Endothelial cell of umbilical vein (primary cell): ENCODE results near the gene ZBTB20. TPM values are rescaled to one million over a fixed set of nuclear protein-coding genes. Genes with fewer than 3 reads are reported as not detected.

ENCODE experiments used
- BruUV-seq: library from RNA; stranded (reverse); fragments of 400-500 nt; replicated peaks from 2 replicates; lab custom pipeline; 2021; lab: Mats Ljungman, UMichigan
- CTCF ChIA-PET: fragments of 300-600, 350-600 bp; sonication (Branson Sonifier 250); formaldehyde crosslinking; loops from one replicate; lab custom pipeline; 2021; ENCODE audit warnings: antibody characterized with exemption, inconsistent platforms; lab: Charles Lee
- POLR2A ChIA-PET: fragments of 300-600, 350-600 bp; sonication (Branson Sonifier 250); formaldehyde crosslinking; loops from one replicate; lab custom pipeline; 2021; ENCODE audit warnings: antibody characterized with exemption, inconsistent platforms; lab: Charles Lee
- DNase-seq: peaks from one replicate; pipeline ENCODE4 v3.0.0-alpha.2; 2011; ENCODE audit warnings: low read depth, low spot score
- FAIRE-seq: peaks from 2 replicates; lab custom pipeline; 2011; peaks lifted over from hg19 to GRCh38; lab: Jason Lieb, UNC
- H2AFZ ChIP-seq: 2 replicates; pipeline ENCODE4 v1.6.0; 2012; ENCODE audit warnings: low read depth, low read length, control low read depth, inconsistent platforms
- H3K27ac ChIP-seq: 2 replicates; pipeline ENCODE4 v1.5.1; 2011; ENCODE audit warnings: low read depth, mild to moderate bottlenecking, control low read depth, low read length, moderate library complexity; ENCODE audit not compliant: insufficient read depth
- H3K27me3 ChIP-seq, 2 experiments: 2 replicates each; pipeline versions ENCODE4 v1.6.0 to v1.6.1; 2011; ENCODE audit warnings: low read length in 2 of 2, mixed read lengths in 1 of 2; ENCODE audit not compliant: control insufficient read depth in 2 of 2, insufficient read depth in 2 of 2
- H3K36me3 ChIP-seq, 2 experiments: 2 replicates in 1 of 2; 3 replicates in 1 of 2; pipeline ENCODE4 v1.5.1; 2011; ENCODE audit warnings: low read length in 2 of 2, mild to moderate bottlenecking in 1 of 2, moderate library complexity in 1 of 2; ENCODE audit not compliant: control insufficient read depth in 2 of 2, insufficient read depth in 2 of 2; ENCODE audit errors: extremely low read depth in 1 of 2
- H3K4me1 ChIP-seq: 3 replicates; pipeline ENCODE4 v1.5.1; 2011; ENCODE audit warnings: mild to moderate bottlenecking, low read length; ENCODE audit not compliant: control insufficient read depth, insufficient read depth; ENCODE audit errors: extremely low read depth
- H3K4me2 ChIP-seq: 2 replicates; pipeline ENCODE4 v1.6.1; 2011; ENCODE audit warnings: low read length, control low read depth, mixed read lengths; ENCODE audit not compliant: insufficient read depth
- H3K4me3 ChIP-seq, 3 experiments: fragments of 200-600 bp in 1 of 3; sonication (generic), shearing (Covaris generic) in 1 of 3; replicated peaks in 1 of 3; 2 replicates each; pipeline ENCODE4 v1.5.1; 2011 to 2016; ENCODE audit warnings: control low read depth in 3 of 3, low read length in 3 of 3, mild to moderate bottlenecking in 2 of 3, inconsistent platforms in 1 of 3, low read depth in 1 of 3, moderate library complexity in 1 of 3; ENCODE audit not compliant: insufficient read depth in 1 of 3
- H3K79me2 ChIP-seq: 2 replicates; pipeline ENCODE4 v1.6.0; 2012; ENCODE audit warnings: low read length, inconsistent platforms; ENCODE audit not compliant: control insufficient read depth, insufficient read depth
- H3K9ac ChIP-seq: replicated peaks from 2 replicates; pipeline ENCODE3; 2011; ENCODE audit warnings: low read length, control low read depth; ENCODE audit not compliant: insufficient read depth; ENCODE audit errors: extremely low read depth
- H3K9me1 ChIP-seq: replicated peaks from 3 replicates; pipeline ENCODE4 v1.6.0; 2011; ENCODE audit warnings: mild to moderate bottlenecking, low read length; ENCODE audit not compliant: control insufficient read depth, insufficient read depth; ENCODE audit errors: extremely low read depth
- H3K9me3 ChIP-seq: replicated peaks from 2 replicates; pipeline ENCODE4 v1.5.1; 2012; ENCODE audit warnings: low read length, inconsistent platforms; ENCODE audit not compliant: control insufficient read depth, insufficient read depth
- H4K20me1 ChIP-seq: replicated peaks from 2 replicates; pipeline ENCODE3; 2011; ENCODE audit warnings: mild to moderate bottlenecking, low read length; ENCODE audit not compliant: control insufficient read depth, insufficient read depth; ENCODE audit errors: extremely low read depth
- EZH2 ChIP-seq: IDR thresholded peaks from 2 replicates; pipeline ENCODE4 v1.6.1; 2012; ENCODE audit warnings: borderline replicate concordance, low read depth, mild to moderate bottlenecking, moderate library complexity, low read length, inconsistent platforms; ENCODE audit not compliant: severe bottlenecking
- FOS ChIP-seq: IDR thresholded peaks from 2 replicates; pipeline ENCODE4 v1.6.1; 2011; ENCODE audit warnings: mild to moderate bottlenecking, low read length, moderate library complexity, borderline replicate concordance; ENCODE audit not compliant: insufficient read depth
- GATA2 ChIP-seq: IDR thresholded peaks from 2 replicates; pipeline ENCODE4 v1.7.0; 2011; ENCODE audit warnings: low read depth, mild to moderate bottlenecking, moderate library complexity, mixed read lengths, low read length; ENCODE audit not compliant: insufficient read length, insufficient read depth
- JUN ChIP-seq: IDR thresholded peaks from 2 replicates; pipeline ENCODE4 v1.6.1; 2011; ENCODE audit warnings: borderline replicate concordance, low read depth; ENCODE audit not compliant: insufficient read length, insufficient read depth
- MYC ChIP-seq: IDR thresholded peaks from one replicate; pipeline ENCODE4 v1.6.1; 2011; ENCODE audit warnings: mild to moderate bottlenecking, low read depth, low read length
- POLR2A ChIP-seq: IDR thresholded peaks from 2 replicates; pipeline ENCODE4 v1.6.1; 2012; ENCODE audit warnings: low read depth, mild to moderate bottlenecking, control low read depth, low read length
- POLR2AphosphoS5 ChIP-seq: IDR thresholded peaks from 2 replicates; pipeline ENCODE4 v1.6.1; 2012; ENCODE audit warnings: low read depth, mild to moderate bottlenecking, control low read depth, low read length, moderate library complexity; ENCODE audit not compliant: insufficient read depth
- dilution Hi-C: fragments of 300-500 bp; cut with MboI; formaldehyde crosslinking; loops from one replicate; pipeline ENCODE4 v1.15.0; 2019; ENCODE audit warnings: low sequenced_read_pairs; ENCODE audit not compliant: extremely low pct_ligation_motif_present
- intact Hi-C: fragments of 100-400 bp; cut with micrococcal nuclease; formaldehyde crosslinking; loops from one replicate; pipeline ENCODE4 v1.10.0; 2022
- polyA plus RNA-seq, 4 experiments: library from polyadenylated mRNA; depleted of rRNA in 3 of 4; stranded (reverse) in 3 of 4; unstranded in 1 of 4; fragments of >200 nt; gene quantifications; 2 replicates each; pipeline versions ENCODE4 v1.2.1 to v1.2.3, GENCODE V29; 2011 to 2012; ENCODE audit warnings: missing spikeins in 1 of 4
- total RNA-seq: library from RNA; stranded (reverse); gene quantifications from 2 replicates; pipeline ENCODE4 v1.2.3, GENCODE V29; 2021
- TF ChIP-seq, protein P1 (sequence below): IDR thresholded peaks from 2 replicates; pipeline ENCODE4 v1.6.1; 2011; ENCODE audit not compliant: insufficient read depth, insufficient read length
- TF ChIP-seq, protein P2 (sequence below), 2 donors: IDR thresholded peaks; 1 replicate in 1 of 2; 2 replicates in 1 of 2; pipeline ENCODE4 v1.5.1; 2011; ENCODE audit warnings: low read length in 2 of 2, mild to moderate bottlenecking in 2 of 2, moderate library complexity in 2 of 2, control low read depth in 1 of 2, inconsistent platforms in 1 of 2, low read depth in 1 of 2; ENCODE audit not compliant: insufficient read depth in 1 of 2; ENCODE audit errors: extremely low read depth in 1 of 2

The ZBTB20 gene
- total and polyA plus RNA-seq, 2 donors (not counting 3 experiments of a cell fraction or from before 2014, with no cell fraction given), result 2.1 to 20.5 TPM

DNA sequence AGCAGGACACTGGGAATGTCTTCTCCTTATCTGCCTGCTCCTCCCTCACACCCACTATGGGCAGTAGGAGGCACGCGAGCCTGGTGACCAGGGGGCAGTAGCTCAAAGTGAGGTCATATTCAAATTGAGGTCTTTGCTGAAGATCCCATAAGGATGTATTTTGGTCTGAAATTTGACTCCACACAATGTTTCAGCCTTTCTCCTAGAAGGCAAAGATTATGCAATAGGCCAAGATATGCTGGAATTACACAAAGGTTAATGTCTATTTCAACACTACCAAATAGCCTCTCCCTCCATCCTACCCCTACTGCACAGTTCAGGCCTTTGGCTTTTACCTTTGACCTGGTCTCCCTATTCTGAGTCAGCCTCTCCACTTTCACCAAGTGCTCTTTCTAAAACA, 650.2 kb downstream of the ZBTB20 start:
- FAIRE-seq (no peak), DNase-seq (no peak)
- BruUV-seq, result no TSS peak
- Histone ChIP-seq H3K9me1 (no peaks in the 10 kb centered on the region), H3K27me3 (no peaks in the 10 kb centered on the region), H3K36me3 (no peaks in the 10 kb centered on the region), H4K20me1 (no peaks in the 10 kb centered on the region), H3K79me2 (no peaks in the 10 kb centered on the region), H3K9me3 (no peaks in the 10 kb centered on the region), H3K4me2 (no peak overlapping the region), H3K4me3 (no peak overlapping the region), H3K9ac (no peak overlapping the region), H3K4me1 (peaks cover 12% of the 10 kb centered on the region), H2AFZ (no peak overlapping the region), H3K27ac (no peak overlapping the region)
- ChIA-PET CTCF (no interaction called here), POLR2A (no interaction called here)
- dilution Hi-C loops (no loop called here), intact Hi-C loops (no loop called here)
- no peak for TF ChIP-seq POLR2A
- TF ChIP-seq EZH2, result no peak
- no peak for TF ChIP-seq JUN
- TF ChIP-seq FOS, result no peak
- no peak for TF ChIP-seq MYC
- TF ChIP-seq, protein P1, sequence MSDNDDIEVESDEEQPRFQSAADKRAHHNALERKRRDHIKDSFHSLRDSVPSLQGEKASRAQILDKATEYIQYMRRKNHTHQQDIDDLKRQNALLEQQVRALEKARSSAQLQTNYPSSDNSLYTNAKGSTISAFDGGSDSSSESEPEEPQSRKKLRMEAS, result no peak
- TF ChIP-seq GATA2, result no peak
- TF ChIP-seq, protein P2, sequence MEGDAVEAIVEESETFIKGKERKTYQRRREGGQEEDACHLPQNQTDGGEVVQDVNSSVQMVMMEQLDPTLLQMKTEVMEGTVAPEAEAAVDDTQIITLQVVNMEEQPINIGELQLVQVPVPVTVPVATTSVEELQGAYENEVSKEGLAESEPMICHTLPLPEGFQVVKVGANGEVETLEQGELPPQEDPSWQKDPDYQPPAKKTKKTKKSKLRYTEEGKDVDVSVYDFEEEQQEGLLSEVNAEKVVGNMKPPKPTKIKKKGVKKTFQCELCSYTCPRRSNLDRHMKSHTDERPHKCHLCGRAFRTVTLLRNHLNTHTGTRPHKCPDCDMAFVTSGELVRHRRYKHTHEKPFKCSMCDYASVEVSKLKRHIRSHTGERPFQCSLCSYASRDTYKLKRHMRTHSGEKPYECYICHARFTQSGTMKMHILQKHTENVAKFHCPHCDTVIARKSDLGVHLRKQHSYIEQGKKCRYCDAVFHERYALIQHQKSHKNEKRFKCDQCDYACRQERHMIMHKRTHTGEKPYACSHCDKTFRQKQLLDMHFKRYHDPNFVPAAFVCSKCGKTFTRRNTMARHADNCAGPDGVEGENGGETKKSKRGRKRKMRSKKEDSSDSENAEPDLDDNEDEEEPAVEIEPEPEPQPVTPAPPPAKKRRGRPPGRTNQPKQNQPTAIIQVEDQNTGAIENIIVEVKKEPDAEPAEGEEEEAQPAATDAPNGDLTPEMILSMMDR (IDR thresholded peaks at IDR 0.05; ENCODE audit: extremely low read depth in 1 of 2, insufficient read depth in 1 of 2, low read depth in 1 of 2, low read length in 2 of 2), result no peak
- no peak for TF ChIP-seq POLR2AphosphoS5
